ENCODE measurements around the gene MINDY4.

Gene MINDY4

GRCh38 chr7:30800785-30801252 is 29.6 kb downstream of the MINDY4 start:
- H3K27me3 ChIP-seq (ENCODE audit: insufficient read depth, low read depth): no peaks in the 10 kb centered on the region
- TF ChIP-seq CTCF (conservative IDR thresholded peaks at IDR 0.05; ENCODE audit: low read depth, low read length): peak; percentile 79
- no peak overlapping the region for H3K27ac ChIP-seq
- no peaks in the 10 kb centered on the region for H3K79me2 ChIP-seq (ENCODE audit: insufficient read depth, low read depth)
- H3K4me1 ChIP-seq (ENCODE audit: low read depth, poor library complexity, severe bottlenecking): no peaks in the 10 kb centered on the region
- H3K9ac ChIP-seq: no peak overlapping the region
- H4K20me1 ChIP-seq (ENCODE audit: insufficient read depth): no peaks in the 10 kb centered on the region
- H2AFZ ChIP-seq (ENCODE audit: low read depth): no peak overlapping the region
- no peak overlapping the region for H3K4me3 ChIP-seq (IDR thresholded peaks at IDR 0.05; ENCODE audit: insufficient read depth, low read depth, low read length)
- H3K4me2 ChIP-seq: no peak overlapping the region
- no peaks in the 10 kb centered on the region for H3K36me3 ChIP-seq (ENCODE audit: insufficient read depth)

GRCh38 chr7:30802812-30803211 is 31.6 kb downstream of the MINDY4 start:
- Histone ChIP-seq H2AFZ (ENCODE audit: low read depth) (no peak overlapping the region), H3K27me3 (ENCODE audit: insufficient read depth, low read depth) (no peaks in the 10 kb centered on the region), H4K20me1 (ENCODE audit: insufficient read depth) (no peaks in the 10 kb centered on the region), H3K9ac (no peak overlapping the region), H3K36me3 (ENCODE audit: insufficient read depth) (no peaks in the 10 kb centered on the region), H3K79me2 (ENCODE audit: insufficient read depth, low read depth) (no peaks in the 10 kb centered on the region), H3K27ac (no peak overlapping the region), H3K4me1 (ENCODE audit: low read depth, poor library complexity, severe bottlenecking) (no peaks in the 10 kb centered on the region), H3K4me3 (IDR thresholded peaks at IDR 0.05; ENCODE audit: insufficient read depth, low read depth, low read length) (no peak overlapping the region), H3K4me2 (no peak overlapping the region)
- no peak for TF ChIP-seq CTCF (conservative IDR thresholded peaks at IDR 0.05; ENCODE audit: low read depth, low read length)

DNA sequence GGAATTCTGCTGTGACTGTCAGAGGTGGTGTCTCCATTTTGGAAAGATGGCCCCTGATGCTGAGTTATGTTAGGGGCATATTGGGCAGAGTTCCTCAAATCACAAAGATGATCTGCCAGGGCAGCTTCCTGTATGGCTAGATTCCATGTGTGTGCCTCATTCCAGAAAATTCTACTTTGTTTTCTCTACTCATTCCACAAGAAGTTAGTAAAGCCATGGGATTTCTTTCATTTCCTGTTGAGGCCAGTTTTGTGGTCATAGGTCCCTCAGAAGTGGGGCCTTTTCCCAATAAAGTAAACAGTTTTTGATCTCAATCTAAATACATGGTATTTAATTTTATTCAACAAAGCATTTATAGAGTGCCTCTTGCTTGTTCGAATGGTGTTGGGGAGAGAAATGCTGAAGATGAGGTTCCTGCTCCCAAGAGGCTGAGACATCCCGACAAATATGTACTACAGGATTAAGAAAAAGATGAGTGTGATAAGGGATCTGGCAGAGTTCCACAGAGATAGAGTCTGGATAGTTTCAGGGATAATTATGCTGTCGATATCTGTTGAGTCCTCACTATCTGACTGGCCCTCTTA is 33.0 kb downstream of the MINDY4 start:
- no peak overlapping the region for H3K9ac ChIP-seq
- H3K36me3 ChIP-seq (ENCODE audit: insufficient read depth): no peaks in the 10 kb centered on the region
- H3K27ac ChIP-seq: no peak overlapping the region
- H3K79me2 ChIP-seq (ENCODE audit: insufficient read depth, low read depth): no peaks in the 10 kb centered on the region
- no peak overlapping the region for H2AFZ ChIP-seq (ENCODE audit: low read depth)
- no peak overlapping the region for H3K4me2 ChIP-seq
- no peaks in the 10 kb centered on the region for H3K4me1 ChIP-seq (ENCODE audit: low read depth, poor library complexity, severe bottlenecking)
- no peaks in the 10 kb centered on the region for H3K27me3 ChIP-seq (ENCODE audit: insufficient read depth, low read depth)
- H4K20me1 ChIP-seq (ENCODE audit: insufficient read depth): no peaks in the 10 kb centered on the region
- no peak overlapping the region for H3K4me3 ChIP-seq (IDR thresholded peaks at IDR 0.05; ENCODE audit: insufficient read depth, low read depth, low read length)
- TF ChIP-seq CTCF (conservative IDR thresholded peaks at IDR 0.05; ENCODE audit: low read depth, low read length): no peak

GRCh38 chr7:30805081-30805691 is 34.0 kb downstream of the MINDY4 start:
- Histone ChIP-seq H3K27ac (no peak overlapping the region), H3K79me2 (ENCODE audit: insufficient read depth, low read depth) (no peaks in the 10 kb centered on the region), H3K4me3 (IDR thresholded peaks at IDR 0.05; ENCODE audit: insufficient read depth, low read depth, low read length) (no peak overlapping the region), H3K36me3 (ENCODE audit: insufficient read depth) (no peaks in the 10 kb centered on the region), H3K4me2 (no peak overlapping the region), H3K4me1 (ENCODE audit: low read depth, poor library complexity, severe bottlenecking) (no peaks in the 10 kb centered on the region), H4K20me1 (ENCODE audit: insufficient read depth) (no peaks in the 10 kb centered on the region), H3K27me3 (ENCODE audit: insufficient read depth, low read depth) (no peaks in the 10 kb centered on the region), H3K9ac (no peak overlapping the region), H2AFZ (ENCODE audit: low read depth) (no peak overlapping the region)
- no peak for TF ChIP-seq CTCF (conservative IDR thresholded peaks at IDR 0.05; ENCODE audit: low read depth, low read length)

Measured in KMS-11 (cell line).